HG03095 (cell line): Measurements from ENCODE around the gene LPIN1.
"Not testable (repeated sequence)": the region's sequence is repeated elsewhere in the genome, so short reads cannot be mapped to it uniquely, and the experiment has no call there.

Experiments used
- ATAC-seq: cut with Tn5 transposase; IDR thresholded peaks from one replicate; pipeline ENCODE4 v1.9.1; 2021; ENCODE audit warnings: moderate library complexity; ENCODE audit not compliant: unreplicated experiment

The LPIN1 gene

GRCh38 chr2:11830708-11831301, 84.4 kb downstream of the LPIN1 start:
- no peak for ATAC-seq

- no peak for ATAC-seq
Observed at GRCh38 chr2:11831415-11831814, 85.0 kb downstream of the LPIN1 start.

- no peak for ATAC-seq
Observed at GRCh38 chr2:11832531-11832930, 86.1 kb downstream of the LPIN1 start.

- no peak for ATAC-seq
Observed at GRCh38 chr2:11833601-11834000, 87.2 kb downstream of the LPIN1 start.

- ATAC-seq: no peak
Observed at GRCh38 chr2:11835403-11835802, 89.0 kb downstream of the LPIN1 start.

GRCh38 chr2:11836647-11837219, 90.3 kb downstream of the LPIN1 start:
- no peak for ATAC-seq

GRCh38 chr2:11837875-11838734, 91.7 kb downstream of the LPIN1 start:
- ATAC-seq: no peak

GRCh38 chr2:11839916-11840315, 93.5 kb downstream of the LPIN1 start:
- ATAC-seq: no peak

- ATAC-seq: no peak
Observed at GRCh38 chr2:11842336-11842735, 95.9 kb downstream of the LPIN1 start.

GRCh38 chr2:11844798-11845197, 98.4 kb downstream of the LPIN1 start:
- ATAC-seq: not testable (repeated sequence)

GRCh38 chr2:11847935-11848334, 101.5 kb downstream of the LPIN1 start:
- not testable (repeated sequence) for ATAC-seq

- ATAC-seq: no peak
Observed at GRCh38 chr2:11850082-11850481, 103.7 kb downstream of the LPIN1 start.

- no peak for ATAC-seq
Observed at GRCh38 chr2:11852526-11853196, 106.2 kb downstream of the LPIN1 start.

- no peak for ATAC-seq
Observed at GRCh38 chr2:11853197-11853588, 106.8 kb downstream of the LPIN1 start.

GRCh38 chr2:11855064-11855760, 108.8 kb downstream of the LPIN1 start:
- no peak for ATAC-seq

- no peak for ATAC-seq
Observed at GRCh38 chr2:11856095-11856494, 109.7 kb downstream of the LPIN1 start.

GRCh38 chr2:11858883-11859282, 112.5 kb downstream of the LPIN1 start:
- no peak for ATAC-seq

- ATAC-seq: not testable (repeated sequence)
Observed at GRCh38 chr2:11859975-11860374, 113.5 kb downstream of the LPIN1 start.

GRCh38 chr2:11861044-11861443, 114.6 kb downstream of the LPIN1 start:
- no peak for ATAC-seq

GRCh38 chr2:11862049-11862448, 115.6 kb downstream of the LPIN1 start:
- peak; percentile 47 for ATAC-seq

- peak; percentile 39 for ATAC-seq
Observed at GRCh38 chr2:11863103-11863502, 116.7 kb downstream of the LPIN1 start.
